Measurements from ENCODE around the gene SCLT1. TPM values are rescaled to one million over a fixed set of nuclear protein-coding genes. Genes with fewer than 3 reads are reported as not detected.

The SCLT1 gene
- total RNA-seq, 1 experiment from 2014 or later: 13.3 TPM

GRCh38 chr4:128856246-128856645 is 237.1 kb downstream of the SCLT1 start:
- Histone ChIP-seq H3K27me3 (ENCODE audit: insufficient read depth, low read length) (no peaks in the 10 kb centered on the region), H4K20me1 (ENCODE audit: insufficient read depth) (no peaks in the 10 kb centered on the region), H3K4me3 (replicated peaks in 1 of 2; ENCODE audit: low read depth in 1 of 2, low read length in 2 of 2) (no peak overlapping the region), H3K79me2 (ENCODE audit: insufficient read depth, low read length) (no peaks in the 10 kb centered on the region), H3K4me1 (ENCODE audit: control insufficient read depth in 1 of 2, insufficient read depth in 2 of 2, low read length in 2 of 2) (no peaks in the 10 kb centered on the region), H3K9me2 (ENCODE audit: insufficient read depth) (no peaks in the 10 kb centered on the region), H3K27ac (ENCODE audit: low read depth, low read length) (no peak overlapping the region), H3K9ac (ENCODE audit: low read length) (no peak overlapping the region), H3K4me2 (ENCODE audit: low read length) (no peak overlapping the region), H3K9me3 (ENCODE audit: control insufficient read depth in 1 of 2, insufficient read depth in 1 of 2, low read depth in 1 of 2, low read length in 2 of 2) (no peaks in the 10 kb centered on the region), H3K36me3 (ENCODE audit: control insufficient read depth in 1 of 2, insufficient read depth in 2 of 2, low read length in 2 of 2) (peaks cover 0 to 17% of the 10 kb centered on the region in 2 experiments; a peak in 3 of 4 replicates), H2AFZ (ENCODE audit: low read depth, low read length, poor library complexity, severe bottlenecking) (no peak overlapping the region)
- BruUV-seq (replicated peaks): no TSS peak
- ChIA-PET RAD21 (ENCODE audit: low non-redundant PET in 1 of 2, low total read pairs in 2 of 2, uncharacterized antibody in 2 of 2, unreplicated experiment in 2 of 2) (no interaction called here), CTCF (no interaction called here), POLR2A (no interaction called here)
- intact Hi-C loops (cut with micrococcal nuclease): no loop called here
- TF ChIP-seq CEBPB (IDR thresholded peaks at IDR 0.05; ENCODE audit: low read depth) (no peak), YY1 (IDR thresholded peaks at IDR 0.05; ENCODE audit: extremely low read depth, insufficient replicate concordance, low read depth, low read length) (no peak), SRF (IDR thresholded peaks at IDR 0.05; ENCODE audit: low read depth) (no peak), SP1 (IDR thresholded peaks at IDR 0.05; ENCODE audit: low read depth) (no peak), ATF3 (IDR thresholded peaks at IDR 0.05) (no peak), ZNF274 (IDR thresholded peaks at IDR 0.05; ENCODE audit: low read depth, low read length) (no peak), EGR1 (IDR thresholded peaks at IDR 0.05; ENCODE audit: low read depth) (no peak), SIN3A (IDR thresholded peaks at IDR 0.05; ENCODE audit: low read depth) (no peak), ZFX (IDR thresholded peaks at IDR 0.05) (no peak), TCF7L2 (IDR thresholded peaks at IDR 0.05; ENCODE audit: borderline replicate concordance, extremely low read depth, insufficient read depth, insufficient read length) (no peak), POLR2AphosphoS5 (IDR thresholded peaks at IDR 0.05; ENCODE audit: low read depth, low read length) (no peak), ELF1 (IDR thresholded peaks at IDR 0.05; ENCODE audit: borderline replicate concordance, low read depth) (no peak), JUND (IDR thresholded peaks at IDR 0.05) (no peak), RAD21 (IDR thresholded peaks at IDR 0.05; ENCODE audit: low read depth) (no peak), FOSL1 (IDR thresholded peaks at IDR 0.05; ENCODE audit: low read depth) (no peak), REST (IDR thresholded peaks at IDR 0.05; ENCODE audit: low read depth) (no peak), ZBTB33 (IDR thresholded peaks at IDR 0.05; ENCODE audit: extremely low read depth, insufficient replicate concordance, low read length) (no peak)
- DNase-seq (ENCODE audit: low read depth, low spot score) (no peak), ATAC-seq (no peak)

Measured in HCT116 (cell line).